Left cardiac atrium (tissue), 4 donors: Measurements from ENCODE around the gene MORN1. TPM values are rescaled to one million over a fixed set of nuclear protein-coding genes. Genes with fewer than 3 reads are reported as not detected.
"Not testable (repeated sequence)": the region's sequence is repeated elsewhere in the genome, so short reads cannot be mapped to it uniquely, and the experiment has no call there.

Source experiments
- ATAC-seq, 2 donors: fragments of 200-7000 bp; cut with Tn5 transposase; one replicate each; pipeline ENCODE4 v1.9.1; 2020; ENCODE audit warnings: mild to moderate bottlenecking in 2 of 2, moderate library complexity in 2 of 2
- DNase-seq: peaks from one replicate; pipeline ENCODE4 v3.0.0-alpha.2; 2020
- intact Hi-C, 2 donors: fragments of 100-400 bp; cut with DNase I; formaldehyde crosslinking; loops; one replicate each; pipeline versions ENCODE4 v1.14.1 to v1.15.1; 2022 to 2023
- total RNA-seq, 2 donors: library from RNA; stranded (reverse); fragmentation: NEBNext Ultra II Directional; extraction: Animal tissue kit (Norgen Biotek cat#: 25700); gene quantifications; one replicate each; pipeline ENCODE4 v1.2.1, GENCODE V29; 2021
- donor health status: DM: no; HTN: yes; CAD: no.
- donor health status: DM: no; HTN: yes; CAD: no; lungs with severe emphysema.
- donor health status: DM: yes; HTN: yes; CAD: no.
- donor health status: Dilated cardiomyopathy.

Gene MORN1
- total RNA-seq, 2 donors from 2014 or later: 3.7 to 4.9 TPM

GRCh38 chr1:2334883-2335534, 56.3 kb downstream of the MORN1 start:
- ATAC-seq (peak in 1 of 2 donors; percentile 7), DNase-seq (no peak)
- intact Hi-C loops: no loop called here

DNA sequence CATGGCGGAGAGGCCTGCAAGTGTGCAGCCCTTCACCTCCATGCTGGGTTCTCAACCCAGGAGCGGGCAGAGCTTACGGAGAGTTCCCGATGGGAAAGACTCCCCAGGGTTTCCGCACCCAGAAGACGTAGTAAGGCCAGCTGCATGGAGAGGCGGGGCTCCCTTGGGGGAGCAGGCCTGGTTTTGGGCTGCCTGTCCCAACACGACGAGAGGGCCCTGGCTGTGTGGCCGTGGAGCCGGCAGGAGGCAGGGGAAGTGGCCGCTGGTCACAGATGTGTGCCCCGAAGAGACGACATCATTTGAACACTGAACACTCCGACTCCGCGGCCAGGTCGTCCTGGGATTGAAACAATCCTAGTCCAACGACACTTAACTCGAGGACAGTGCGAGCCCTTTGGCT, 57.0 kb downstream of the MORN1 start:
- intact Hi-C loops: no loop called here
- ATAC-seq (no peak), DNase-seq (no peak)

GRCh38 chr1:2331580-2331979, 59.8 kb downstream of the MORN1 start:
- DNase-seq, intact Hi-C loops: not testable (repeated sequence)
- peak in 1 of 2 donors; percentile 16 for ATAC-seq

- ATAC-seq (peak; percentile 12 to 25), DNase-seq (no peak)
- intact Hi-C loops: no loop called here
Measured at GRCh38 chr1:2331200-2331544, 60.2 kb downstream of the MORN1 start.

GRCh38 chr1:2330519-2331199, 60.7 kb downstream of the MORN1 start:
- ATAC-seq (peak; percentile 74 to 86), DNase-seq (peak; percentile 71)
- intact Hi-C loops: no loop called here

DNA sequence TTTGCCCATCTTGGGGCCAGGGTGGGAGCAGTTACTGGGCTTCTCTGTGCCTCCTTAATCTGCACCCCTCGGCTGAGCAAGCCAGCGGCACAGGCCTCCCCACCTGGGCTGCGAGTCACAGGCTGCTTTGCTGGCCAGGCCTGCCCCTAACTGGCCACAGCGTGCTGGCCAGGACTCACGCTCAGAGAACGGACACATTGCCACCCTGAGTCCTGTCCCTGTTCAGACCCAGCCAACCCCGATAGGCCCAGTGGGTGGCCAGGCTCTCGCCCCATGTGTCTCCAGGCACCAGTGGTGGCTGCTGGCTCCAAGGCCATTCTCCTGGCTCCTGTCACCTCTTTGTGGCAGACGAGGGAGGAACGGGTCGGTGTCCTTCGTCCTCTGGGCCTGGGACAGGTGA, 61.3 kb downstream of the MORN1 start:
- intact Hi-C loops: no loop called here
- DNase-seq (no peak), ATAC-seq (no peak)

- DNase-seq (no peak), ATAC-seq (no peak)
- intact Hi-C loops: no loop called here
Measured at GRCh38 chr1:2328676-2329455, 62.5 kb downstream of the MORN1 start.

GRCh38 chr1:2327841-2328240, 63.5 kb downstream of the MORN1 start:
- DNase-seq (no peak), ATAC-seq (no peak)
- intact Hi-C loops: no loop called here

DNA sequence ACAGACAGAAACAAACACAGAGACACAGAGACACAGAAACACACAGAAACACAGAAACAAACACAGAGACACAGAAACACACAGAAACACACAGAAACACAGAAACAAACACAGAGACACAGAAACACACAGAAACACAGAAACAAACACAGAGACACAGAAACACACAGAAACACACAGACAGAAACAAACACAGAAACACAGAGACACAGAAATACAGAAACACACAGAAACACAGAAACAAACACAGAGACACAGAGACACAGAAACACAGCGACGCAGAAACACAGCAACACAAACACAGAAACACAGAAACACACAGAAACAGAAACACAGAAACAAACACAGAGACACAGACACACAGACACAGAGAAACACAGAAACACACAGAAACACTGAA, 64.2 kb downstream of the MORN1 start:
- intact Hi-C loops, ATAC-seq, DNase-seq: not testable (repeated sequence)

DNA sequence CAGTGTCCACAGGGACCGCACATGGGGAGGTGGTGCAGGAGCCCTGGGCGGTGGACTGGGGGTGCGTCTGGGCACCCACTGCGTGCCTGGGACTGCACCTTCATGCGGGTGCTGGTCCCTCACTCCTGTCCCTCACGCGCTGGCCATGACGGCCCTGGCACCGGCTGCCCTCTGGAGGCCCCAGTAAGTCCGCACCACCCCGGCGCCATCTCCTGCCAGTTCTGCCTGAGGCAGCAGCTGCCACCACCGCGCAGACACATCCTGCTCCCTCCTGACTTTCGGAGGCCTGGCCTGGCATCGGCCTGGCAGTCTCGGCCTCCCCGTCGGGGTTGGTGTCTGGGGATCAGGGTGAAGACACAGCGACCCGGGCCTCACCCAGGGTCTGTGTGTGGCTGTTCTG, 64.8 kb downstream of the MORN1 start:
- no peak for DNase-seq

GRCh38 chr1:2324553-2325366, 66.6 kb downstream of the MORN1 start:
- ATAC-seq (no peak), DNase-seq (no peak)
- intact Hi-C loops: no loop called here

More for the DNA sequence above, 64.8 kb downstream of the MORN1 start:
- no peak for ATAC-seq
- intact Hi-C loops: no loop called here

DNA sequence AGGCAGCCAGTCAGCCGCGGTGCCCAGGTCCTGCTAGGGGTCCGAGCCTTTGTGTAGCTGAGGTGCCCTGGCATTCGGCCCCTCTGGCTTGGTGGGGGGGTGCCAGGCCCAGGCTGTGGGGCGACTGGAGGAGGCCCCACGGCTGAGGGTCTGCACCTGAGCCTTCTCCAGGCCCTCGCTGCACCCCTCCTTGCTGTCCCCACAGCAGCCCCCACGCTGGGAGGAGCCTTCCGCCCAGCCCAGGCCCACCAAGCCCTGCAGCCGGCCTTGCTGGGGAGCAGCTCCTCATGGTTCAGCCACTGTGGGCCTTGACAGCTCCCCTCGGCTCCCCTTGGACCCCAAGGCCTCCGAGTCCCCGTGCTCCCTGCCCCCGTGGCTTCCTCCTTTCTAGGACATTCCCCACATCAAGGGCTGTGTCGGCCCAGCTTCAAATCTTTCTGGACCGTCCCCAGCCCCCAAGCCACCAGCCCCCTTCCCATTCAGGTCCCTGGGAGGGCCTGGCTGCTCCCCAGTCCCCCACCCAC, 67.8 kb downstream of the MORN1 start:
- intact Hi-C loops: no loop called here
- ATAC-seq (no peak), DNase-seq (no peak)

- DNase-seq (peak; percentile 58), ATAC-seq (peak; percentile 38 to 40)
- intact Hi-C loops: no loop called here
Measured at GRCh38 chr1:2322581-2323211, 68.7 kb downstream of the MORN1 start.

DNA sequence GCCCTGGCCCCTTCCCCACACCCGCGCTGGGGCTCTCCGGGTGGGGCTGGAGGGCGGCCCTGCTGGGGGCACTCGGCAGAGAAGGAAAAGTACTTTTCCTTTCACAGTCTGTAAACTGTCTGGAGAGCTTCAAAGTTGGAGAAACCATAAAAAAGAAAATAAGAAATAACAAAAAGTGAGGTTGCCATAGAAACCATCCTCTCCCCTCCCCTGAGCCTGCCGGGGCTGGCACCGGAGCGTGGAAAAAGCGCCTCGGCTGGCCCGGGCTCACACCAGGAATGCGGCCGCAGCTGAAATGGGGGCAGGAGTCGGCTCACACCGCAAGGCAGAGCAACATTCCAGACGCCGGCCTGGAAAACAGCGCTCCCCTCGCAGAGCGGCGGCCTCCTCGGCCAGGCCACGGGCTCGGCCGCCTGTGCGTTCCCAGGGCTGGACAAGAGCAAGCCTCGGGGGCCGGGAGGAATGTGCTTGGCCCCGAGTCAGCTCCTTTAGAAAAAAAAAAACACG, 69.2 kb downstream of the MORN1 start:
- intact Hi-C loops: no loop called here
- DNase-seq (peak; percentile 87), ATAC-seq (peak; percentile 82 to 84)

DNA sequence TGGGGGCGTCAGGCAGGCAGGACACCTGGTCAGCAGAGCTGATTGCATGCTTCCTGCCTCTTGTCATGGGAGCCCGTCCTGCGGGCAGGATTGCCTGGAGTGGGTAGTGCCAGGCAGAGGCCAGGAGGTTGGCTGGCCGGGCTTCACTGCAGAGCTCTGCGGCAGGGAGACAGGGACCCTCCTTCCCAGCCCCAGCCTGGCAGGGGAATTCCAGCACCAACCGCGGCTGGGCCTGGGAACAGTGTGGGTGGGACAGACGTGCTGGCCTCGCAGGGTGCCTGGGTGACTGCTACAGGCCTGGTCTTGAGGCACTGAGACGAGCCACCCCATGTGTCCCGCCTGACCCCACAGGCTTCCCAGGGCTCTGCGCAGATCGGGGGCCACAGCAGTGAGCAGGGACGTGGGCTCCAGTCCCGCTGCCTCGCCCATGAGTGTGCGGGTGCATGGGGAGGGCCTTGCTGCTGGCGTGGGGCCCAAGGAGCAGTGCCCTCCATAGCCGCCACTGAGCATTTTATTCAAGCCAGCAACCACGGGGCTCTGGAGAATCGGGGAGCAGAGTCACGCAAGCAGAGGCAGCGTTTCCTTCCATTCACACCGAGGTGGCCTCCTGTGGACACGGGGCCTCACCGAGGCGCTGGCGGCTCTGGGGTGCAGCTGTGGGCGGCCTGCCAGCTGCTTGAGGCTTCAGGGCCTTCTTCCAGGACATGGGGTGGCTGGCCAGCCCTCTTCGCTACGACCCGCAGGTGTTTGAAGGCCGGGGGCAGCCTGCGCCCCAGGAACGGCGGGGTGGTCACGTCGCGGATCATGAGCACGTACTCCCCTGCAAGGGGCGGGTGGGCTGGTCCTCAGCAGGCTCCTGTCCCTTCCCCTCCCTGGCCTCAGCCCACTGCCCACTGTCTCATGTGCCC, 70.3 kb downstream of the MORN1 start:
- intact Hi-C loops: no loop called here
- DNase-seq: no peak
- ATAC-seq: no peak

DNA sequence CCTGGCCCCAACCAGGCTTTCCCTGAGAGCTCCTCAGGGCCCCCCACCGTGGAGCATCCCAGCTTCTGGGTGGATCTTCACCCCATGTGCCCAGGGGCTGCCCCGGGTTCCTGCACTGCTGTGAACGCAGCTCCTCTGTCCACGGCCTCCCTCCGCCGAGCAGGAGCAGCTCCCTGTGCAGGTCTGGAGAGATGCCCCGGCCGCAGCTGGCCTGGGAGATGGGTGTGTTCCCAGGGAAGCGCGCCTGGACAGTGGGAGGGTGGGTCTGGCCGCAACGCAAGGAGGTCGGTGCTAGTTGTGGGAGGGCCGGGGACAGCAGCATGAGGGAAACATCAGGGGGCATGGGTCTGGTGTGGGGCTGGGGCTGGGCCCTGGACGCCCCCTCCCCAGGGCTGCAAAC, 71.3 kb downstream of the MORN1 start:
- ATAC-seq (peak in 1 of 2 donors; percentile 3), DNase-seq (no peak)
- intact Hi-C loops: no loop called here

- intact Hi-C loops: loop anchor here (5.0 to 10.0 kb wide), 3 partner anchors 63 to 124 kb away; partner anchors contain the start of gene FAAP20 (in 1 of the 2)
- DNase-seq: no peak
- ATAC-seq: no peak
Measured at GRCh38 chr1:2319291-2319690, 72.1 kb downstream of the MORN1 start.
